HepG2 (cell line): ENCODE measurements around the gene NECTIN2. TPM values are rescaled to one million over a fixed set of nuclear protein-coding genes. Genes with fewer than 3 reads are reported as not detected.

Experiments used
- ARNT2 ChIP-seq: sonication (generic); formaldehyde crosslinking; IDR thresholded peaks from 2 replicates; pipeline ENCODE4 v1.8.0; 2022; ENCODE audit warnings: mild to moderate bottlenecking, low read depth, missing genetic modification reagents, moderate library complexity
- CAMTA2 ChIP-seq: sonication (generic); formaldehyde crosslinking; IDR thresholded peaks from 2 replicates; pipeline ENCODE4 v1.4.0; 2020; ENCODE audit warnings: mild to moderate bottlenecking, missing genetic modification reagents, borderline replicate concordance
- ETV5 ChIP-seq: IDR thresholded peaks from 2 replicates; pipeline ENCODE4 v1.6.1; 2018; ENCODE audit warnings: missing biosample characterization, missing genetic modification reagents, inconsistent platforms, borderline replicate concordance
- FOXA3 ChIP-seq: IDR thresholded peaks from 2 replicates; pipeline ENCODE4 v1.6.1; 2016; ENCODE audit warnings: missing genetic modification reagents, missing compliant biosample characterization
- HDAC1 ChIP-seq: sonication (generic); formaldehyde crosslinking; IDR thresholded peaks from 2 replicates; pipeline ENCODE4 v1.5.1; 2020; ENCODE audit warnings: mild to moderate bottlenecking, missing genetic modification reagents
- KDM5B ChIP-seq: sonication (generic); formaldehyde crosslinking; IDR thresholded peaks from 2 replicates; pipeline ENCODE4 v1.4.0; 2020; ENCODE audit warnings: missing genetic modification reagents, mild to moderate bottlenecking, borderline replicate concordance
- MED1 ChIP-seq: sonication (generic); formaldehyde crosslinking; IDR thresholded peaks from 2 replicates; pipeline ENCODE4 v1.4.0; 2020; ENCODE audit warnings: missing genetic modification reagents
- MTA1 ChIP-seq: sonication (generic); formaldehyde crosslinking; IDR thresholded peaks from 2 replicates; pipeline ENCODE4 v1.4.0; 2020; ENCODE audit warnings: missing genetic modification reagents, mild to moderate bottlenecking, borderline replicate concordance
- MYPOP ChIP-seq: sonication (generic); formaldehyde crosslinking; IDR thresholded peaks from 2 replicates; pipeline ENCODE4 v1.8.1; 2023; ENCODE audit warnings: mild to moderate bottlenecking, moderate library complexity, missing genetic modification reagents
- RAD21 ChIP-seq: fragments of 450-650 bp; formaldehyde crosslinking; IDR thresholded peaks from 2 replicates; pipeline ENCODE4 v1.5.0; 2020; ENCODE audit warnings: mild to moderate bottlenecking
- REXO4 ChIP-seq: sonication (generic); formaldehyde crosslinking; IDR thresholded peaks from 2 replicates; pipeline ENCODE4 v1.8.0; 2022; ENCODE audit warnings: missing genetic modification reagents, mild to moderate bottlenecking, borderline replicate concordance
- RXRA ChIP-seq: sonication (generic); formaldehyde crosslinking; IDR thresholded peaks from 2 replicates; pipeline ENCODE4 v1.5.1; 2020; ENCODE audit warnings: missing genetic modification reagents
- SAFB2 ChIP-seq: sonication (generic); formaldehyde crosslinking; IDR thresholded peaks from 2 replicates; pipeline ENCODE4 v1.5.1; 2020; ENCODE audit warnings: missing genetic modification reagents, low read depth, mild to moderate bottlenecking, borderline replicate concordance
- TFDP2 ChIP-seq: sonication (generic); formaldehyde crosslinking; IDR thresholded peaks from 2 replicates; pipeline ENCODE4 v1.4.0; 2020; ENCODE audit warnings: missing genetic modification reagents
- ZBTB37 ChIP-seq: sonication (generic); formaldehyde crosslinking; IDR thresholded peaks from 2 replicates; pipeline ENCODE4 v1.4.0; 2020; ENCODE audit warnings: mild to moderate bottlenecking, missing genetic modification reagents
- ZFP36 ChIP-seq: fragments of 150-350 bp; IDR thresholded peaks from 2 replicates; pipeline ENCODE4 v1.6.1; 2018; ENCODE audit warnings: borderline replicate concordance, low read length, low read depth; ENCODE audit not compliant: partially characterized antibody
- ZNF253 ChIP-seq: sonication (generic); formaldehyde crosslinking; IDR thresholded peaks from 2 replicates; pipeline ENCODE4 v1.8.0; 2022; ENCODE audit warnings: mild to moderate bottlenecking, missing genetic modification reagents, borderline replicate concordance
- ZNF546 ChIP-seq: sonication (generic); formaldehyde crosslinking; conservative IDR thresholded peaks from 2 replicates; pipeline ENCODE4 v1.8.1; 2023; ENCODE audit warnings: mild to moderate bottlenecking, missing genetic modification reagents
- ZNF670 ChIP-seq: sonication (generic); formaldehyde crosslinking; IDR thresholded peaks from 2 replicates; pipeline ENCODE4 v1.8.0; 2022; ENCODE audit warnings: mild to moderate bottlenecking, missing genetic modification reagents, borderline replicate concordance
- ZNF770 ChIP-seq: sonication (generic); formaldehyde crosslinking; IDR thresholded peaks from 2 replicates; pipeline ENCODE4 v1.5.0; 2020; ENCODE audit warnings: mild to moderate bottlenecking, missing genetic modification reagents
- ZNF883 ChIP-seq: sonication (generic); formaldehyde crosslinking; IDR thresholded peaks from 2 replicates; pipeline ENCODE4 v1.5.1; 2020; ENCODE audit warnings: mild to moderate bottlenecking, missing genetic modification reagents; ENCODE audit errors: not compliant biosample characterization
- ZSCAN22 ChIP-seq: sonication (generic); formaldehyde crosslinking; IDR thresholded peaks from 2 replicates; pipeline ENCODE4 v1.4.0; 2020; ENCODE audit warnings: mild to moderate bottlenecking, missing genetic modification reagents
- ZSCAN5A ChIP-seq: sonication (generic); formaldehyde crosslinking; IDR thresholded peaks from 2 replicates; pipeline ENCODE4 v1.8.0; 2022; ENCODE audit warnings: mild to moderate bottlenecking, missing genetic modification reagents, borderline replicate concordance
- polyA plus RNA-seq, 8 experiments: library from polyadenylated mRNA; depleted of rRNA in 3 of 8; stranded (reverse) in 7 of 8; unstranded in 1 of 8; fragments of >200 nt; fragmentation: Illumina TruSeq in 4 of 8; extraction: Trizol in 4 of 8; gene quantifications; 2 replicates each; pipeline versions ENCODE4 v1.2.1 to v1.2.3, GENCODE V29; 2011 to 2016; ENCODE audit warnings: low read depth in 4 of 8, missing spikeins in 1 of 8, mixed read lengths in 1 of 8; ENCODE audit not compliant: insufficient read depth in 1 of 8
- total RNA-seq, 5 experiments: library from RNA; depleted of rRNA; stranded (reverse); fragments of >200 nt; fragmentation: Illumina TruSeq; extraction: Trizol; gene quantifications; 2 replicates each; pipeline ENCODE4 v1.2.3, GENCODE V29; 2016; ENCODE audit warnings: low read depth in 1 of 5

Gene NECTIN2
- total and polyA plus RNA-seq, 2 of the 13 experiments (the other 11 are each of a cell fraction or from before 2014, with no cell fraction given): 75.4 to 114 TPM

GRCh38 chr19:44807162-44807561, 38.9 kb upstream of the NECTIN2 start (continued):
- TF ChIP-seq ARNT2 (CRISPR knock-in tag) (no peak), FOXA3 (CRISPR knock-in tag) (peak; percentile 66), MYPOP (0 out of 2 replicates have a peak, but pooled peaks have one; percentile 25), ZNF546 (no peak), MED1 (CRISPR knock-in tag) (no peak; the same call in 1 of the 2 replicates), ZSCAN22 (CRISPR knock-in tag) (peak; percentile 87), ETV5 (peak; percentile 41; the same call in 1 of the 2 replicates), TFDP2 (CRISPR knock-in tag) (0 out of 2 replicates have a peak, but pooled peaks have one; percentile 29), ZBTB37 (no peak), MTA1 (peak; percentile 79), SAFB2 (no peak), RXRA (peak; percentile 64; the same call in 1 of the 2 replicates), ZFP36 (no peak), HDAC1 (peak; percentile 55; the same call in 1 of the 2 replicates), ZNF770 (no peak), CAMTA2 (CRISPR knock-in tag) (no peak), REXO4 (CRISPR knock-in tag) (no peak), ZNF670 (CRISPR knock-in tag) (no peak), ZNF883 (CRISPR knock-in tag) (no peak), ZNF253 (CRISPR knock-in tag) (no peak), RAD21 (CRISPR knock-in tag) (no peak), KDM5B (no peak), ZSCAN5A (CRISPR knock-in tag) (no peak)
